NCI-H2107 treated with DMSO at 0.1 percent for 48 hours (cell line): ENCODE results near the gene NFYC.
"Not testable (repeated sequence)": the region's sequence is repeated elsewhere in the genome, so short reads cannot be mapped to it uniquely, and the experiment has no call there.

Experiments used
- DNase-seq: peaks from one replicate; lab custom pipeline; 2025; ENCODE audit not compliant: unreplicated experiment; lab: John Stamatoyannopoulos, UW

Gene NFYC

DNA sequence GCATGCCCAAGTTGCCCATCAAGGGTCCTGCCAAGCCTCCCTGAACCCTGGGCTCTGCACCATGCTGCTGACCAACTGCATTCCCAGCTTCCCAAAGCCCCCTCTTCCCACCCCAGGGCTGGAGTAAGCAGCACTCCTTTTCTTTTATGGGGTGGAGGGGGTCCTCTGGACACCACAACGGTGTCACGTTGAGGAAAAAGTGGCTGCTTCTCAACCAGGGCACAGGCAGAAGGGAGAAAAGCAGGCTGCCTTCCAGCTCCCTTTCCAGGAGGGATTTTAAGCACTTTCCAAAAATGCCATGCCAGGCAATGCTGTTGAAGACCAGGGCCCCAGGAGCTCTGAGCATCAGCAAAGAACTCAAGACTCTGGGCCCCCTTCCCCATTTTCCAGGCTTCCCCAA, 26.7 kb upstream of the NFYC start:
- DNase-seq = no peak

DNA sequence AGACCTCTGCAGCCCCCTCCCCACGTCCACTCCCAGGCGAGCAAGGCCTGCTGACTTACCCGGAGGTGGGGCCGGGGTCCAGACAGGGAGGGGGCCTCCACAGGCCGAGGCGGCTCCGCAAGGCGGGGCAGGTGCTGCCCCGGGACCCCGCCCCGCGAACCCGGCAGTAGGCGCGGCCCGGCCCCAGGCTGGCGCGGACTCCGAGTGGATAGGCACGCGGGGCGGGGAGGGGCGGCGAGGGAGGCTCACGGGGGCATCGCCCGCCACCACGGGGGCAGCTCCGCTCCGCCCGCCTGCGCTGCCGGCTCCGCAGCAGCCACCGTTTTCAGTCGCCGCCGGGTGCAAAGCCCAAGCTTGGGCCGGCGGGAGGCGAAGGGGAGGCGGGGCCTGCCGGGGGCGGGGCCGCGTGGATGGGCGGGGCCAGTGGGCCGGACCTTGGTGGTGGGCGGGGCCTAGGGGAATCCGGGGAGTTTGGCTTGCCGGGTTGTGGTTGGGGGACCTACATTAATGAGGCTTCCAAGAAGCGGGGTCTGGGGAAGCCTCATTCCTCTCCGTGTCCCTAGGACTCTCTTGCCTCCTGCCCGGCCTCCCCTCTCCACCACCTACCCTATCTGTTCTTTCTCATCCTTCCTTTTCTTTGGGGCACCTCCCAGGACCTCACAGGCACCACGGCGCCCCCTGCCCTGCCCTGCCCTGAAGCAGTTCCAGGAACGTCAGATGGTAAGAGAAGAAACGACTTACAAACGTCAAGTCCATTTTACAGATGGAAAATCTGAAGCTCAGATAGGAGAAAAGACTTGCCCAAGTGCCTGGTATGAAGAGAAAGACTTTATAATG, 26.0 kb upstream of the NFYC start, which contains the start of gene RIMS3:
TSS of gene RIMS3 (minus strand) at position 348 of the 837 bp plus-strand sequence. CDS start 23,757 bp downstream, outside the sequence.
- peak; percentile 52 for DNase-seq

DNA sequence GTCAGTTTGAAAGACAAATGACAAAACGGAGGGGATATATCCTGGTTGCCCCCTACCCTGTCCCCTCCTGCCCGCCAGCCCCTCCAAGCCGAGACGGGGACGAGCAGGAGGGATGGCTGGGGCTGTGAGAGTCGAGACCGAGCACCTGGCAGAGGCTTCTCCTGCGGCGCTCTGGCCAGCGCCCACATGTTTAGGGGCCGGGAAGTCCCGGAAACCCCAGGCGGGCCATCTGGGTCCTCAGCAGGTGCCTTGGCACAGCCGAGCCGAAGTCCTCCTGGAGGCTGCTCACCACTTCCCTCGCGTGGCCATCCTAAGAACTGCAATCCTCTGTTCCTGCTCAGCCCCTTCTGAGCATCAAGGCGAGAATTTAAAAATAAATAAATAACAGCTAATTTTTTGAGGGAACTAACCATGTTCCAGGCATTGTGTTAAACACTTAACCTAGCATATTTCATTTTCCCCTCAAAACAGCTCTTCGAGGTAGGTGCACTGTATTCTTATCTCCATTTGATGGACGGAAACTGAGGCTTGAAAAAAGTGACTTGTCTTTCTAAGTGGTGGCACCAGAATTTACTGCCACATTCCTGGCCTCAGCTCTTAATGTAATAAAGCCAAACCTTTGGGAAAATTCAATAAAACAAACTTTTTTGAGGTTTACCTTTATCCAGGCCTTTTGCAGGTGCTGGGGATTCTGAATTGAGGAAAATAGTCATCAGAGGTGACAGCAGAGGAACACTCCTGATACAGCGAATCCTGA, 22.6 kb upstream of the NFYC start:
- peak; percentile 50 for DNase-seq

DNA sequence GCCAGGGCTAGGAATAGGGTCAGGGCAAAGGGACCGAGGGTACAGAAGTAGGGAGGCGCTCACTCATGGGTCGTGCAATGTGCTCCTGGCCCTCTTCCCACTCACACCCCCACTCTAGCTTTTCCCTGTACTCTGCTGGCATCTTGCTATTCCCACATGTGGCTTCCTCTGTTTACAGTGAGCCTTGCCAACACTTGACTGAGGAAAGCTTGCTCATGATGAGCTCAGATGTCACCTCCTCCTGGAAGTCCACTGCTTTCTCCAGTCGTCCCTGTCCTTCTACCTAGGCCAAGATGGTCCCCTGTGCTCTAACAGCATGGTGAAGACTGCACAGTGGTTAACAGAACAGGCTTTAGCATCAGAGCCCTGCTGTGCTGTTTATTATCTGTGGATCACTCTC, 18.1 kb upstream of the NFYC start:
- no peak for DNase-seq

DNA sequence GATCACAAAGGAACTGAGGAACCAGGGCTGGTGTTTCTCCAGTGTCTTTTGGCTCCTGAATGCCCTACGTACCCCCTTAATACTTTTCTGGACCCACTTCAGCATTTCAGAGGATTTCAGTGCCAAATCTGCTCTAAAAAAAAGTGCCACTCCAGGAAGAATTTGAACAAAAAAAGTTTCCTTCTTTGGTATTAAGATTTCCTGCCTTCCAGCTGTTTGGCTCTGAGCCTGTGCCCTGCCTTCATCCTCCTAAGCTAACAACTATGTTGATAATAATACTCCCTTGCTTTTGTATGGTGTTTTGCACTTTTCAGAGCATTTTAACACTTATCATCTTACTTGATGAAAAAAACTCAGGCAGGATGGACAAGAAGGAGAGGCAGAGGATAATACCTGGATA, 15.0 kb upstream of the NFYC start:
- DNase-seq = no peak

DNA sequence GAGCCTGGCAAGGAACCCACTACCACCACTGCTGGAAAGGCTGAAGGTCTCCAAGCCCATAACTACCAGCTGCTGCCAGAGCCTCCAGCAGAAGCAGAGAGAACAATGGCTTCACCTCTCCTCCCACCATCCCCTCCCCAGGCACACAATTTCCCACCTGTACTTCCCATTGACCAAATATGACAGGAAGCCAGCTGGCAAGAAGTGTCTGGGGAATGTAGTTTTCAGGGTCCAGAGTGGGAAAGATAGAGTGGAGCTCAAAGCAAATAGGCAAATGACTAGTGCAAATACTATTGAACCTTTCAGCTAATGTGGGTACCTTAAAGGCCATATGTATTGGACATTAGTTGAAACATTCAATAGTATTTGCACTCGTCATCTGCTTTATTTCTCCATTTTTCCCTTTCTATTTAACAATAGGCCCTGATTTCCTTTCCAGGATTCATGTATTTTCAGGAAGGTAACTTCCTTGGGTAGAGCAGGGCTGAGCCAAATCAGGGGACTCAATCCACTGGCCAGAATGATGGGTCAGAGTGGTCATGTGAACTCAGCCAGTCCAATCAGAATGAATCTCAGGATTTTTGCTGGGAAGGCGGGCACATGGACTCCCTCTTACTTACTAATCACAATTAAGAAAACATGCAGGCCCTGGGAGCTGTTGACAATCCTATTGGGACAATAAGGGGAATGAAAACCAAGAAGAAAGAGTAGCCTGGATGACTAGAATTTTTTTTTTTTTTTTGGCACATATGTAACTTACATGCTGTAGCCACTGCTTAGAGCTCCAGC, 12.1 kb upstream of the NFYC start:
- peak; percentile 13 for DNase-seq

DNA sequence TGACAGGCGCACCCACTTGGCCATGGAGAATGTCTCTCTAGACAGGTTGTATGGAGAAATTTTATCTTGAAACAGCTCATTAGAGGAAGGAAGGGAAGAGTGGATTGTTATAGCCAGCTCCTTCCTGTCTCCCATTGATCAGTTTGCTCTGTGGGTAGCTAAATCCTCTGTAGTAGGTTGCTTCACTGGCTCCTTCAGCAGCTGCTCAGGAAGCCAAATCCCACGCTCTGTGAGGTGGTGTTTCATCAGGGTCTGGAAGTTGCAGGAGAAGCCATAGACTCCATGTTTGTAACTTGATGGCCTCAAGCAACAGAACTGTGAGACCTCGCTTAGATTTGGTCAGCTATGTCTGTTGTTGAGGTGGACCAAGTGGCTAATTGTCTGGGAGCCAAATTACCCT, 6.8 kb upstream of the NFYC start:
- no peak for DNase-seq

DNA sequence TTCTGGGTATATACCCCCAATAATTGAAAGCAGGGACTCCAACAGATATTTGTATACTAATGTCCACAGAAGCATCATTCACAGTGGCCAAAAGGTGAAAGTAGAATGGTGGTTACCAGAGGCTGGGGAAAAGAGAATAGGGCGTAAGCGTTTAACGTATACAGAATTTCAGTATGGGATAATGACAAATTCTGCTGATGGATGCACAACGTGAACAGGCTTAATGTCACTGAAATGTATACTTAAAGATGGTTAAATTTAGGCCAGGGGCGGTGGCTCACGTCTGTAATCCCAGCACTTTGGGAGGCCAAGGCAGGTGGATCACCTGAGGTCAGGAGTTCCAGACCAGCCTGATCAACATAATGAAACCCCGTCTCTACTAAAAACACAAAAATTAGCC, 4.4 kb upstream of the NFYC start:
- DNase-seq = no peak

DNA sequence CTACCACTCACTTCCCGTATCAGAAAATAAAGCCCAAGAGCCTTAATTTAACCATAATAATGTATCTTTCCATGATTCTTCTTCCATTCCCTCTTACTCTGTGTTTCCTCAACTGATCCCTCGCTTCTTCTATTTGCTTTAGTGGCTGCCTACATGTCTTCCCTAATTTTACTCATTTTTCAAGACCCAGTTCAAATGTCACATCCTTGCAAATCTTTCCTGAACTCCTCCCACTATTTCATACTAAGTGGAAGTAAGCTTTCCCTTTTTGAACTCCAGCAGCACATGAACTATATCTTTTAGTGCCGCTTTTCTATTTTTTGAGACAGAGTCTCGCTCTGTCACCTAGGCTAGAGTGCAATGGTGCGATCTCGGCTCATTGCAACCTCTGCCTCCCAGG, 3.8 kb upstream of the NFYC start:
- DNase-seq = no peak

DNA sequence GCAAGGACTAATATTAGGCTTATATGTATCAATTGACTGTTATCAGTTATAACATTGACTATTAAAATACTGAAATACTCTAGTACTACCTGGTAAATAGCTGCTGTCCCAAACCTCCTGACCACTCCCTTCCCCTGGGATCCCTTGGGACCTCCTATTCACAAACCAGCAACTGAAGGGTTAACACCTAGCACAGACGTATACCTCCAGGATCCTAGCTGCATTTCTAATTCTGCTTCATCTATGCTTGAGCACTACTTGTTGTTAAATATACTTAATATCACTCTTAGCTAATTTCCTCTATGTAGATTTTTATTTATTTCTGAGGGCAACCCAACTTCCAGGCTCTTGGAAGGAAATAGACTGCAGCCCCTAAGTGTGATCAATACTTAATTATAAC, 1.8 kb upstream of the NFYC start:
- DNase-seq = no peak

DNA sequence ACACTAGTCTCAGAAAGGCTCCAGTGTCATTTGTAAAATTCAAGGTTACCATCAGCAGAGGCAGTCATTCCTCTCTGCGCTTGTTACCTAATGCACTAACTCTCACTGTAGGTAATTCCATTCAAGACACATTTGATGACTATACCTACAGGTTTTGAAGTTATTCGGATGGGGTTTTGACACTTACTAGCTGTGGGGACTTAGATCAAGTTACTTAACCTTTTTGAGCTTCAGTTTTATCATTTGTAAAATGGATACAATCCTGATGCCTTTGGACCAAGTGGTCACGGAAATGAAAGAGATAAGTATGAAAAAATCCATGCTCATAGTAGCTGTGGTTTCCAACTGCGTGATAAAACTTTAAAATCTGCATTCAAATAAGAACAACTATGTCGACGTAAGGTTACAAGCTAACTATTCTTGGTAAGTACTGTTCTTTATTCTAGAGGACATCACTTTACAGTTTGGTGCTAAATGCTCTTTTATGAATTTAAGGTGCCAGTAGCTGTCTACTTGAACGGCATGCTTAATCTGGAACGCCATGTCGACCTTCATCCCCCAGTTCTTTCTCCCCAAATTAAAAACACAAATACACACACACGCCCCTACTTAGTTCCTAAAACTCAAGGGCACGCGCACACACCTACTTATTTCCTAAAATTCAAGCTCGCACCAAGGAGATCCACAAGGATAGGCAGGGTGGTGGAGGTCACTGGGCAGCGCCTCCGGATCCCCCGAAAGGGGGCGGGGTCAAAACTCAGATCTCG, 550 bp upstream of the NFYC start:
- no peak for DNase-seq

DNA sequence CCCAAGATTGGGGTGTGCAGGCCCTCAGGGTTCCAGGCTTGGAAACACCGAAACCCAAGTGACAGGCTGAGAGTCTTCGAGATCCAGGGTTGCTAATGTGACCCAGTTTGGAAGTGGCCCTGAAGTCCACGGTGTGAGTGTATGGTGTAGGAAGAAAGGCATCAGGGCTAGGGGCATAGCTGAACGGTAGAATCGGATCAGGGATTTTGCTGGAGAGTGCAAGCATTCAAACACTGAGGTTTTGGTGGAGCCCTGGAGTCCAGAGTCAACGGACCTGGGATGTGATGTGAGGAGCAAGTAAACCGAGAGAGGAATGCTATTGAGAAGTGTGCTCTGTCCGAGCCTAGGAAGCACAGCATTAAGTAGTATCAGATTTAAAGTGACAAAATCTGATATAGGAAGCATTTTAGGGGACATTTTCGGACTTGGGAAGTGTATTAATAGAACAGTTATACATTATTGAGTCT, 958 bp downstream of the NFYC start:
- DNase-seq = no peak

DNA sequence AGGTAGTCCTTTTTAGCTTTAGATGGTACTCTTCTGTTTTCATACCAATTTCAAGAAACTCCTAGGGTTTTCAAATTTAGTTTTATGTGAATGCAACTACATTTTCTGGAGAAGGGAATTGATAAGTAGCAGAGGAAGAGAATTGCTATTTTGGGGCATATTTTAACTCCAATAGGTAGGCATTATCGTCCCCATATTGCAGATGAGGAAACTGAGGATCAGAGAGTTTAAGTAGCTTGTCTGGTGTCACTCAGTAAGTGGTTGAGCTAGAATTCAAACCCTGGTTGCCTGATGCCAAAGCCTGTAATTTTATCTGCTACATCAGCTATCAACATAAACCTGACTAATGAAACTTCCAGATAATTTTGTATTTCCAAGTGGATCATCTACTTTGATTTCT, 1.9 kb downstream of the NFYC start:
- no peak for DNase-seq

DNA sequence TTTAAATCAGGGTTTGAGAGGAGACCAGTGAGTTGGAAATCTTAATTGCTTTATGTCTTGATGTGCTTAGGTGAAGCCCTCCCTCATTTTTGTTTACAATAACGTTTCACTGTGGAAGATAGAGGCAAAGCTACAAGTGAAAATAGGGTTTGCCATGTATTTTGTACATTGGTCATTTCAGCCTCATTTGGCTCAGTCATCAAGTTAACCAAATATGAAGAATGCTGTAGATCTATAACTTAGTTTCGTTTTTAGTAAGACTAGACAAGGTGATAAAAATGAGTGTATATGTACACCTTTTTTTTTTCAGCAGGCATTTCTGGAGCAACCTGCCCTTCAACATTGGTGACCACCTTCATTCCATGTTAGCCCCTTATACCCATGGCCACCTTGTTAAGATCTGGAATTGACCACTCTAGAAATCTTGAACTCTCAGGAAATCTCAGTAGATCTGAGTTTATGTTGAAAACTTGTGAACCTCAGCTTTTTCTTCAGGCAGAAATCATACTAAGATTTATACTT, 2.9 kb downstream of the NFYC start:
- DNase-seq = no peak

DNA sequence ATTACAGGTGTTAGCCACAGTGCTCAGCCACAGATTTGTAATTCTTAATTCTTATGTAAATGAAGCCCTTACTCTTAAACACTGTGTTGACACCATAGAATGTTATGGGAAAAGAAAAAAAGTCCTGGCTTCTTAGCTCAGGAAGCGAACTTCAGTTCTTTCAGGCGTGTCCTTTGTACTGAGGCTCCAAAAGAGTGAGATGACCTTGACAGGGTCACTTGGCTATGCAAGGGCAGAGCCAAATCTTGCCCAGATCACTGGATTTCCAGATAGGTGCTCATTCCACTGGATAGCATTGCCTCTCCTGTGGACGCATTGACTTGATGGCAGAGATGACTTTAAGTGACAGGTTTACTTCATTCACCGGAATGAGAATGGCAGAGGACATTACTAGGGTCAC, 4.8 kb downstream of the NFYC start:
- DNase-seq = no peak

DNA sequence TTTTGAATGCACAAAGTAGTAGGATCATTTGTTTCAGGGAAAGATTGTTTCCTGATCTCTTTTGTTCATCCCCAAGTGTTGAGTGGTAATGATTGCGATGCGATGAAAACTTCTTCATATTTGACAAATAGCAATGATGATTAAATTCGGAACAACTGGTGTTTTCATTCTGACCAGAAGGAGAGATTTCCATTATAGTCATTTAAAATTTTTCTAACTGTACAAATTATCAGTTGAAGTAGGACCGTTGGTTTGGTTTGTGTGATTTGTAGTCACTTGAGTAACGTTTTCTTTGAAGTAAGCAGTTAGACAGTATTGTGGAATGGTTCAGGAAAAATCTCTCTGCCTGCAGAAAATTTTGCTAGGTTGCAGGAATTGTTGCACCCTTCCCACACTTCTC, 5.9 kb downstream of the NFYC start:
- no peak for DNase-seq

DNA sequence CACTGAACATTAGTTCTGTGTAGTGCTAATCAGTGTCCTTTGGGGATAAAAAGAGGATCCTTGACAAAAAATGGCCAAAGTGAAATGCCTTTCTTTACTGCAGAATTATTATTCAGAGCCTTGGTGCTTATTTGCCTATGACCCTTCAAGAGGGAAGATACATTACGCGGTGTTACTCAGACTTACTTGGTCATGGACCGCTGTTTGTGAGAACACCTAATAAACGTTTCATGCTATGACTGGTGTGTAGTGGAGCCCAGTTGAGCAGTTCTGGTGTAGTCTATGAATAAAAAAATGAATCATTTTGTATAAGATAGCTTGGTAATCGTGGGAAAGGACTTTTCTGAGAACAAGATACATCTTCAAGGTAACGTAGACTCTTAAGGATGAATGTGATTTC, 8.3 kb downstream of the NFYC start:
- no peak for DNase-seq

DNA sequence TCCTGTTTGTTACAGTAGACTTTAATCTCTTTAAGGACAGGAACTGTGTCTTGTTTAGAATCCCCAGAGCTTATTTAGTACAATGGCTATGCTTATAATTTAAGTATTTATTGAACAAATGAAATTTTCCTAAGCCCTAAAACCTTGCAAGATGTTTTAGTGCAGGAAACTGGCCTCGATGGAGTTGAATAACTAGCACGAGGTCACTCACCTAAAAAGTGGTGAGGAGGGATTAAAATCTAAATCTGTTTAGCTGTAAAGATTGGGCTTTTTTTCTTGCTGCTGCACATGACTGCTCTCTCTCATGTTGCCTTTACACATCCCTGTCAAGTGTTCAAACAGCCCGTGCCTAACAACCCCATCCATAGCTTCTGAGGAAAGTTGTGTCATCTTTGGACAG, 10.2 kb downstream of the NFYC start:
- DNase-seq = no peak

DNA sequence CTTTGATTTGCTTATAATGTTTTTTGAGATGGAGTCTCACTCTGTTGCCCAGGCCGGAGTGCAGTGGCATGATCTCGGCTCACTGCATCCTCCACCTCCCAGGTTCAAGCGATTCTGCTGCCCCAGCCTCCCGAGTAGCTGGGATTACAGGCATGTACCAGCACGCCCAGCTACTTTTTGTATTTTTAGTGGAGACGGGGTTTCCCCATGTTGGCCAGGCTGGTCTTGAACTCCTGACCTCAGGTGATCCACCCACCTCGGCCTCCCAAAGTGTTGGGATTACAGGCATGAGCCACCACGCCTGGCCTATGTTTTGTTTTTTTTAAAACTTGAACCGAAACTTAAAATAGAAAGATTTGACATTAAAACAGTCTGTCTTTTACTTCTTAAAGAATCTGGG, 11.3 kb downstream of the NFYC start:
- not testable (repeated sequence) for DNase-seq

DNA sequence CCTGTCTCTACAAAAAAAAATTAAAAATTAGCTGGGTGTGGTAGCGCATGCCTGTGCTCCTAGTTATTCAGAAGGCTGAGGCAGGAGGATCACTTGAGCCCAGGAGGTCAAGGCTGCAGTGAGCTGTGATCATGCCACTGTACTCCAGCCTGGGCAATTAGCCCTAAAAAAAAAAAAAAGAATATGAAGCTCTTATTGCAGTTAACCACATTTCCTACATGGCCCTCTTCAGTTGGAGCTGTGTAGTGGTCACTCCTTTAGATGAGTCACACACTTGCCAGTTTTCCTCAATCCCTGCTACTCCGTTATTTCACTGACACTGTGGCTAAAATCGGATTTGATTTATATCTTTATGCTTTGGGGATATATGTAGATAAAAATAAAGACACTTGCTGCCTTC, 11.8 kb downstream of the NFYC start:
- no peak for DNase-seq
